Measurements from ENCODE around the gene PLOD1. TPM values are rescaled to one million over a fixed set of nuclear protein-coding genes. Genes with fewer than 3 reads are reported as not detected.
"Not testable (repeated sequence)": the region's sequence is repeated elsewhere in the genome, so short reads cannot be mapped to it uniquely, and the experiment has no call there.

Gene PLOD1
- polyA plus RNA-seq, 2 of the 4 experiments (the other 2 are of a cell fraction), result 53.8 to 83.9 TPM

GRCh38 chr1:12006167-12006921 lies 71.8 kb downstream of the PLOD1 start:
- peaks cover 6% of the 10 kb centered on the region; the same call in 1 of the 3 replicates for H3K4me1 ChIP-seq
- POLR2A ChIA-PET, result no interaction called here
- no peak for ATAC-seq
- H3K4me2 ChIP-seq, result no peak overlapping the region
- DNase-seq (ENCODE audit: low read depth in 1 of 2, low spot score in 1 of 2), result no peak
- no peaks in the 10 kb centered on the region for H3K9me3 ChIP-seq
- TF ChIP-seq, protein P1, sequence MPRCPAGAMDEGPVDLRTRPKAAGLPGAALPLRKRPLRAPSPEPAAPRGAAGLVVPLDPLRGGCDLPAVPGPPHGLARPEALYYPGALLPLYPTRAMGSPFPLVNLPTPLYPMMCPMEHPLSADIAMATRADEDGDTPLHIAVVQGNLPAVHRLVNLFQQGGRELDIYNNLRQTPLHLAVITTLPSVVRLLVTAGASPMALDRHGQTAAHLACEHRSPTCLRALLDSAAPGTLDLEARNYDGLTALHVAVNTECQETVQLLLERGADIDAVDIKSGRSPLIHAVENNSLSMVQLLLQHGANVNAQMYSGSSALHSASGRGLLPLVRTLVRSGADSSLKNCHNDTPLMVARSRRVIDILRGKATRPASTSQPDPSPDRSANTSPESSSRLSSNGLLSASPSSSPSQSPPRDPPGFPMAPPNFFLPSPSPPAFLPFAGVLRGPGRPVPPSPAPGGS (IDR thresholded peaks at IDR 0.05), result no peak
- TF ChIP-seq MAX (IDR thresholded peaks at IDR 0.05), result no peak
- TF ChIP-seq FOSB (CRISPR knock-in tag; IDR thresholded peaks at IDR 0.05), result no peak
- TF ChIP-seq FOSL2 (IDR thresholded peaks at IDR 0.05), result no peak
- no peak for TF ChIP-seq FOSL2 (CRISPR knock-in tag; IDR thresholded peaks at IDR 0.05)
- TF ChIP-seq EHMT2 (IDR thresholded peaks at IDR 0.05; ENCODE audit: low read depth), result no peak
- TF ChIP-seq KDM5A (IDR thresholded peaks at IDR 0.05), result no peak
- no peak for TF ChIP-seq JUNB (IDR thresholded peaks at IDR 0.05)
- TF ChIP-seq, protein P2, sequence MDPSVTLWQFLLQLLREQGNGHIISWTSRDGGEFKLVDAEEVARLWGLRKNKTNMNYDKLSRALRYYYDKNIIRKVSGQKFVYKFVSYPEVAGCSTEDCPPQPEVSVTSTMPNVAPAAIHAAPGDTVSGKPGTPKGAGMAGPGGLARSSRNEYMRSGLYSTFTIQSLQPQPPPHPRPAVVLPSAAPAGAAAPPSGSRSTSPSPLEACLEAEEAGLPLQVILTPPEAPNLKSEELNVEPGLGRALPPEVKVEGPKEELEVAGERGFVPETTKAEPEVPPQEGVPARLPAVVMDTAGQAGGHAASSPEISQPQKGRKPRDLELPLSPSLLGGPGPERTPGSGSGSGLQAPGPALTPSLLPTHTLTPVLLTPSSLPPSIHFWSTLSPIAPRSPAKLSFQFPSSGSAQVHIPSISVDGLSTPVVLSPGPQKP (IDR thresholded peaks at IDR 0.05; ENCODE audit: low read depth, low read length), result no peak
- no peak for TF ChIP-seq NPAS2 (CRISPR knock-in tag; IDR thresholded peaks at IDR 0.05; ENCODE audit: borderline replicate concordance)
- no peak for TF ChIP-seq ZNF302 (CRISPR knock-in tag; IDR thresholded peaks at IDR 0.05)
- TF ChIP-seq NFE2L2 (conservative IDR thresholded peaks at IDR 0.05; ENCODE audit: low read length), result no peak
- no peak for TF ChIP-seq HOXB5 (CRISPR knock-in tag; IDR thresholded peaks at IDR 0.05)
- TF ChIP-seq BHLHE40 (IDR thresholded peaks at IDR 0.05; ENCODE audit: low read depth, low read length), result no peak
- no peak for TF ChIP-seq CBX8 (IDR thresholded peaks at IDR 0.05)
- no peak for TF ChIP-seq HMGXB4 (CRISPR knock-in tag; IDR thresholded peaks at IDR 0.05; ENCODE audit: borderline replicate concordance)
- no peak for TF ChIP-seq RARB (CRISPR knock-in tag; IDR thresholded peaks at IDR 0.05)
- H3K4me3 ChIP-seq, result no peak overlapping the region
- FAIRE-seq, result no peak
- H3K27ac ChIP-seq, result no peak overlapping the region
- WGBS (ENCODE audit: missing lambda C conversion rate), result 95% methylated on average over 14 of the region's 17 CpGs
- CTCF ChIA-PET, result no interaction called here

- ATAC-seq (no peak), FAIRE-seq (no peak), DNase-seq (ENCODE audit: low read depth in 1 of 2, low spot score in 1 of 2) (no peak)
- H3K9me3 ChIP-seq, result no peaks in the 10 kb centered on the region
- no peaks in the 10 kb centered on the region; the same call in 2 of the 3 replicates for H3K4me1 ChIP-seq
- H3K4me2 ChIP-seq, result no peak overlapping the region
- H3K27ac ChIP-seq, result no peak overlapping the region
- no peak for TF ChIP-seq CHD2 (IDR thresholded peaks at IDR 0.05; ENCODE audit: low read length, partially characterized antibody)
- TF ChIP-seq CEBPB (IDR thresholded peaks at IDR 0.05), result no peak
- TF ChIP-seq, protein P3, sequence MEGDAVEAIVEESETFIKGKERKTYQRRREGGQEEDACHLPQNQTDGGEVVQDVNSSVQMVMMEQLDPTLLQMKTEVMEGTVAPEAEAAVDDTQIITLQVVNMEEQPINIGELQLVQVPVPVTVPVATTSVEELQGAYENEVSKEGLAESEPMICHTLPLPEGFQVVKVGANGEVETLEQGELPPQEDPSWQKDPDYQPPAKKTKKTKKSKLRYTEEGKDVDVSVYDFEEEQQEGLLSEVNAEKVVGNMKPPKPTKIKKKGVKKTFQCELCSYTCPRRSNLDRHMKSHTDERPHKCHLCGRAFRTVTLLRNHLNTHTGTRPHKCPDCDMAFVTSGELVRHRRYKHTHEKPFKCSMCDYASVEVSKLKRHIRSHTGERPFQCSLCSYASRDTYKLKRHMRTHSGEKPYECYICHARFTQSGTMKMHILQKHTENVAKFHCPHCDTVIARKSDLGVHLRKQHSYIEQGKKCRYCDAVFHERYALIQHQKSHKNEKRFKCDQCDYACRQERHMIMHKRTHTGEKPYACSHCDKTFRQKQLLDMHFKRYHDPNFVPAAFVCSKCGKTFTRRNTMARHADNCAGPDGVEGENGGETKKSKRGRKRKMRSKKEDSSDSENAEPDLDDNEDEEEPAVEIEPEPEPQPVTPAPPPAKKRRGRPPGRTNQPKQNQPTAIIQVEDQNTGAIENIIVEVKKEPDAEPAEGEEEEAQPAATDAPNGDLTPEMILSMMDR (IDR thresholded peaks at IDR 0.05), result no peak
- POLR2A ChIA-PET, result no interaction called here
- CTCF ChIA-PET, result interaction anchor here (0.7 kb wide), 1 partner anchor 14 kb away, joined by 4 read pairs; no protein-coding TSS in a partner anchor
- WGBS (ENCODE audit: missing lambda C conversion rate), result 96% methylated on average over 1 of the region's 6 CpGs
- no peak overlapping the region for H3K4me3 ChIP-seq
These were observed 72.7 kb downstream of the PLOD1 start for GRCh38 chr1:12007204-12007603.

DNA sequence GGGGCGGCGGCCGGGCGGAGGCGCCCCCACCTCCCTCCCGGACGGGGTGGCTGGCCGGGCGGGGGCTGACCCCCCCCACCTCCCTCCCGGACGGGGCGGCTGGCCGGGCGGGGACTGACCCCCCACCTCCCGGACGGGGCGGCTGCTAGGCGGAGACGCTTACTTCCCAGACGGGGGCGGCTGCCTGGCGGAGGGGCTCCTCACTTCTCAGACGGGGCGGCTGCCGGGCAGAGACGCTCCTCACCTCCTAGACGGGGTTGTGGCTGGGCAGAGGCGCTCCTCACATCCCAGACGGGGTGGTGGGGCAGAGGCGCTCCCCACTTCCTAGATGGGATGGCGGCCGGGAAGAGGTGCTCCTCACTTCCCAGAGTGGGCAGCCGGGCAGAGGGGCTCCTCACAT lies 73.8 kb downstream of the PLOD1 start:
- H3K27ac ChIP-seq; H3K4me3 ChIP-seq; POLR2A ChIA-PET; H3K4me2 ChIP-seq; ATAC-seq; H3K4me1 ChIP-seq; DNase-seq (ENCODE audit: low read depth in 1 of 2, low spot score in 1 of 2); CTCF ChIA-PET; H3K9me3 ChIP-seq; FAIRE-seq: not testable (repeated sequence)
- 90% methylated on average over 4 of the region's 33 CpGs for WGBS (ENCODE audit: missing lambda C conversion rate)

Data from A549 (cell line).